GM04504 (cell line): ENCODE results near the gene SNED1.

ENCODE experiments used
- DNase-seq: peaks from one replicate; pipeline ENCODE4 v3.0.0-alpha.2; 2012; ENCODE audit warnings: low read depth

SNED1 gene

DNA sequence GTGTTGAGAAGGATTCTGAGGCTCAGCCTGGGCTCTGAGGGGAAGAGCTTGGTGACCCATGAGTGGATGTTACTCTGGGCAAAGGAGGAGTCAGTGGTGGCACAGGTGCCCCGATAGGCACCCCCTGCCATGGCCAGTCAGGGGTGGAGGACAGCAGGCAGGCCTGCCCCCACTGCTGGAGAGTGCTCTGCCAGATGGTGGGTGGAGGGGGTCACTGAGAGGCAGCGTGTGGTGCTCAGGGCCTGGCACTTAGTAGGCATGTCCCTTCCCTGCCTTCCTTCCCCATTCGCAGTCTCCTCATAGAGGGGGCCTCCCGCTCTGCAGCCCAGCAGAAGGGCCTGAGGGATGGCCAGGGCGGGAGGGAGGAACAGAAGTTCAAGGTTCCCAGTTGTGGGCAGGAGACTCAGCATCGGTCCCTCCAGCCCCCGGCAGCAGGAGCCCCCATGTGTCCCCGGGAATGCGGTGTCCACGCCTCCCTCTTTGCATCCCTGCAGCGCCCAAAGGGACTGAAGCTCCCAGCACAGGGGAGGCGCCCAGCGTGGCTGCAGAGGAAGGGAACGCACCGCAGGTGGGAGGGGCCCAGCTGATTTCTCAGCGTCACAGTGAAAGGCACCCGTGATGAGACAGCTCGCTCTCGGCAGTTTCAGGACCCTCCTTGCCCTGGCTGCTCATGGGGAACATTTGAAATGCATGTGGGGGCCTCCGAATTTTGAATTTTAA, 5.7 kb upstream of the SNED1 start:
- no peak for DNase-seq

DNA sequence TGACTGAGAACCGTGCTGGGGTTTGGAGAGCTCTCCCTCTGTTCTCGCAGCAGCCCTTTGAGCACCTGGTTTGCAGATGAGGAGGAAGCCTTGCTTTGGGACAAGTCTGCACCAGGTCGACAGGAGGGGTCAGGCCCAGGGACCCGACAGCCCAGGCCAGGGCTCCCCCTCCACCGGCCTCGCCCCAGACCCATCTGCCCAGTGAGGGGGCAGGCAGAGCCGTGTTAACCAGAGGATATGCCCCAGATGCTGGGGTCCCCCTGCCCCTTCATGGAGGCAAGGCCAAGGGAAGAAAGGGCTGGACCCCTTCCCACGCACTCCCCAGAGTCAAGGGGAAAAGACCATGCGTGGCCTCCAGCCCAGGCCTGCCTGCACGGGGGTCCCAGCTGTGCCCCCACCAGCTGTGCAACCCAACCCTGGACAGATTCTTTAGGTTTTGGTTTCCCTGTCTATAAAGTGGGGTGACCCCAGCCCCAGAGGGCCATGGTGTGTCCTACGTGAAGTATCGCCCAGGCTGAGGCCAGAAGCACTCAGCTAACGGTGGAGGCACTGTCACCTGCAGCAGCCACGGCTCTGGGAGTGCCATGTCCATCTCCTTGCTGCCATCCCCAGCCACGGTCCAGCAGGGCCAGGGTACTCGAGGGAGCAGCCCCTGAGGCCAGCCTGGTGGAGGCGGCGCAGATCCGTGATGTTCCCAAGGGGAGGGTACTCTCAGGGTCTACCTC, 4.8 kb upstream of the SNED1 start:
- DNase-seq = no peak

DNA sequence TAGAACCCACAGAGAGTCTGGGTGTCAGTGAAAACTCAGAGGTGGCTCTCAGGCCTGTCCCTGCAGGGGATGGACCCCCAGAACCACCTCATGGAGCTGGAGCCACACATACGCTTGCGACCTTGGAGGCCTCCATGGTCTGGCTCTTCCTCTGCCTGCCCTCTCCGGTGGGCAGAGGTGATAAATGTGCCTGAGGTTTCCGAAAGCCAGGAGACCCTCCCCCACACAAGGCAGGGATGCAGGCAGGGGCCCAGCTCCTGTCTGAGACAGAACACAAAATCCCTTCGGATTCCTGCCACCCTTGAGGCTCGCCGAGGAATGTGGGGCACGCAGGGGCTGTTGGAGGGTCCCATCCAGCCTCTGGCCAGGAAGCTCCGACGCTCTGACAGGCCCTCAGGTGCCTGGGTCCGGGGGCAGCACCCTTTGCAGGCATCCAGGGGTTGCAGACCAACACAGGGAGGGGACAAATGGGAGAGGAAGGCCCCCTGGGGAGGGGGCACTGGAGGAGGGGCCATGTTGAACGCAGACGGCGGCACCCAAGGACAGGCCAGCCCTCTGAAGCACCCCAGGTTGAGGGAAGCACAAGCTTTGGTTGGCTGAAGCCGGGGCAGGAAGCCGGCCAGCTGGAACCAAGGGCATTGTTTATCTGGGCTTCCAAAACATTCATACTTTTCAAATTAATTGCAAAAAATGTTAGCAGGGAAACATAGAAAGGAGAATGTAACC, 4.1 kb upstream of the SNED1 start:
- DNase-seq = no peak

GRCh38 chr2:240995041-240996021, 3.1 kb upstream of the SNED1 start:
- no peak for DNase-seq

DNA sequence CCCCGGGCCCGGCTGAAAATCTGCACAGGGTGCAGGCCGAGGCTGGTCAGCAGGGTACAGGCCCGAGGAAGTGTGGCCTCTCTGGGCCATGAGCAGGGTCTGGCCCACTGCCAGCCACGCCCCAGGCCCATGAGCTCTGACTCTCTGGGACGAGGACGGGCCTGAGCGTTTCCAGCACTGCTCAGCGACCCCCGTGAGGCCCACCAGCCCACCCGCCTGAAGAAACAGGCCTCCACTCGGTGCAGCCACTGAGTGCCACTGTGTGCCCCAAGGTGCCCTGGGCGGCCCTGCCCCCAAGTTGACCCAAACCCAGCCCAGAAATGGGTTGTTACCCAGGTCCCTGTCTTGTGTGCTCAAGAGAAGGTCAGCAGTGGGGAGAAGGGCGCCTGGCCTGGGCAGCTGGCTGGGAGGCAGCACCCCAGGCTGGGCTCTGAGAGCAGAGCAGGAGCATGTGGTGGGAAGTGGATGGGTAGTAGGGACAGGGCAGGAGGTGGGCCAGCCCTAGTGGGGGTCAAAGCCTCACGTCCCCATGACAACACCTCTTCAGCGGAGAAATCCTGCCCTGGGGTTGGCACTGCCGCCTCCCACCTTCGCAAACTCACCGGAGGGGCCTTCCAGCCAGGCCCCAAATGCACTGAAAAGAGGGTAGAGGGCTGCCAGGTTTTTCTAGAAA, 2.1 kb upstream of the SNED1 start:
- DNase-seq = no peak

DNA sequence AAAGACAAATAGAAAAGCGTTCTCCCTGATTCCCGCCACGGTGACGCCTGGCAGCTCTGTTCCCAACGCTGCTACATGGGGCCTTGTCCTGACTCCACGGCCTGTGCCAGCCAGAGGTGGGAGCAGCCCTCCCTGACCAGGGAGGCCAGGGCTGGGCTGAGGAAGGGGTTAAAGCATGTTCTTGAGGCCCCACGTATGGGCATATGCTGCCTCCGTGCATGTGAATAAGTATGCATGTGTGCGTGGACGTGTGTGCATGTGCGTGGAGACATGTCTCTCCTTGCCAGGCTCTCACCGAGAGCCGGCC, 1.6 kb upstream of the SNED1 start:
- DNase-seq = no peak

DNA sequence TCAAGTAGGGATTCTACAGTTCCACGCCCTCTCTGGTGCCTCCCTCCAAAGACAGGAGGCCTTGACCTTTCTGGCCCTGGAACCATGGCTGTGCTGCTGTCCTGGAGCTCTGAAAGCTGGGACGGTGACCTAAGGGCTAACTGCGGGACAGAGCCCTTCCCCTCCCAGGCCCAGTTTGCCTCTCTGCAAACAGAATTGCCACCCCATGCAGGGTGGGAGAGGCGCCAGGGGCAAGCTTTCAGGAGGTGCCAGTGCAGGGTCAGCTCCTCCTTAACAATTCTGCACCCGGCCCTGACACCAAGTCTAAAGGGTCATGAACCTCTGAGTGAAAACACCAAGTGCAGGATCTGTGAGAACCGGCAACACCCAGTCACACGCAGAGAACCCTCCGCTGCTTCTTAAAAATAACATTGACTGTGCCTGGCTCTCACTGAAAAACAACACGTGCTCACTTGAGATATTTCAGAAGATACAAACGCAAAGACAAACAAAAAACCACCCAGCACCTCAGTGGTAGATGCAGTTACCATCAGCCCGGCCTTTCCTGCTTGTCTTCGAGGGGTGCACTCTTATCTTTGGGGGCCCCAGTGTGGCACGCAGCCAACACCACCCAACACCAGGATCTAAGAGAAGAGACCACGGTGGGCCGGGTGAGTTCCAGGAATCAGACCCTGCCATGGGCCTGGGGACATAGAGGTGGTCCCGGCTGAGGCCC, 1.1 kb upstream of the SNED1 start:
- DNase-seq = no peak

DNA sequence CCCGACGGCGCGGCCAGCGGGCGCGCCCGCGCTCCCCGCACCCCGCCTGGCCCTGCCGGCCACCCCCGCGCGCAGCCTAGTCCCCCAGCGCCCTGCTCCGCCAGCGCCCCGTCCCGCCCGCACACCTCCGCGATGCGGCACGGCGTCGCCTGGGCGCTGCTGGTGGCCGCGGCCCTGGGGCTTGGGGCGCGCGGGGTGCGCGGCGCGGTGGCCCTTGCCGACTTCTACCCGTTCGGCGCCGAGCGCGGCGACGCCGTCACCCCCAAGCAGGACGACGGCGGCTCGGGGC, 232 bp downstream of the SNED1 start:
- no peak for DNase-seq

DNA sequence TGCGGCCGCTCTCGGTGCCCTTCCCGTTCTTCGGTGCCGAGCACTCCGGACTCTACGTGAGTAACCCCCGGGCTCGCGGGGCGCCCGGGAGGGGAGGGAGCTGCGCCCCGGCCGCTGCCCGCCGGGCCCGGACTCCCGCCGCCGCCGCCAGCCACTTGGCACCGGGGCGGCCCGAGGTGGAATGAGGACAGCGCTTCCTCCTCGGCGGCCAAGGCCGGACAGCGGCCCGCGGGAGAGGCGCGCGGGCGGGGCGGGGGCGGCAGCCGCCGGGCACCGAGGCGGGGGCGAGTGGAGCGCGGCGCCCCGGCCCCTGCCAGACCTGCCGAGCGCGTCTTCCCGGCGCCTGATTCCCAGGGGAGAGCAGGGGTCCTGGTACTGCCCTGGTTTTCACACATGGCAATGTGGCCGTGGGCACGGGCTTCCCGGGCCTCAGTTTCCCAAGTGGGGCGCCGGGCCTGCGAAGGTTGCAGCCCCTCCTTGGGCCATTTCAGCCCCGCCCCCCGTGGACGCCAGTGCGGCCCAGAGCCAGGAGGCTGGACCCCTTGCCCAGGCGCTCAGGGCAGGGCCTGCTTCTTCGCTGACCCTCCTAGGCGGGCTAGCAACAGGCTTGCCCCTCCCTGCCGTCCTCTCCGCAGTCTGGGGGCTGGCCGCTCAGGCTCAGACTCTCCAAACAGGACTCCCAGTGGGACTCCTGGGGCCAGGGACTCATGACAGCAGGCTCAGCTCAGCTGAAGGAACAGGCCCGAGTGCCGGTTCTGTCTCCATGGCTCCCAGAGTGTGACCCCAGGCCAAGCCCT, 775 bp downstream of the SNED1 start:
- DNase-seq = no peak

GRCh38 chr2:240999873-241000541, 1.6 kb downstream of the SNED1 start:
- no peak for DNase-seq

DNA sequence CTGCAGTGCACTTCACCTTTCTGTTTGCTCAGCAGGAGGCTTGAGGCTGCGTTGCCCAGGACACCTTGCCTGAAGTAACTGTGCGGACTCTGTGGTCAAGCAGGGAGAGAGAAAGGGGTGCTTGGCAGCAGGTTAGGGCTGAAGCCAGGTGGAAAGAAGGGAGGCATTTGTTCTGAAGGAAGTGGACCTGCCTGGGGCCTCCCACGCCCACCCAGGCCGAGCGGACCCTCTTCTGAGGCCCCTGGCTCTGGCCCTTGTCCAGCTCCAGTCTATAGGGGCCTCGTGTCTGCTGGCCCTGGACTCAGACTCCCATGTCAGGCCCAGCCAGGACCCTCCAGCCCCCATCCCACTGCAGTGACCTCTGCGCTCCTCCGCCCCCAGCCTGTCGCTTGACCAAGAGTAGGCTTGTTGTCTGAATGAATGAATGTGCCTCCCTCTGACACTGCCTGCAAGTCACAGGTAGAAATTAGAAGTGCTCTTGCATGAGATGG, 2.5 kb downstream of the SNED1 start:
- no peak for DNase-seq

GRCh38 chr2:241001413-241002274, 3.2 kb downstream of the SNED1 start:
- DNase-seq = no peak

DNA sequence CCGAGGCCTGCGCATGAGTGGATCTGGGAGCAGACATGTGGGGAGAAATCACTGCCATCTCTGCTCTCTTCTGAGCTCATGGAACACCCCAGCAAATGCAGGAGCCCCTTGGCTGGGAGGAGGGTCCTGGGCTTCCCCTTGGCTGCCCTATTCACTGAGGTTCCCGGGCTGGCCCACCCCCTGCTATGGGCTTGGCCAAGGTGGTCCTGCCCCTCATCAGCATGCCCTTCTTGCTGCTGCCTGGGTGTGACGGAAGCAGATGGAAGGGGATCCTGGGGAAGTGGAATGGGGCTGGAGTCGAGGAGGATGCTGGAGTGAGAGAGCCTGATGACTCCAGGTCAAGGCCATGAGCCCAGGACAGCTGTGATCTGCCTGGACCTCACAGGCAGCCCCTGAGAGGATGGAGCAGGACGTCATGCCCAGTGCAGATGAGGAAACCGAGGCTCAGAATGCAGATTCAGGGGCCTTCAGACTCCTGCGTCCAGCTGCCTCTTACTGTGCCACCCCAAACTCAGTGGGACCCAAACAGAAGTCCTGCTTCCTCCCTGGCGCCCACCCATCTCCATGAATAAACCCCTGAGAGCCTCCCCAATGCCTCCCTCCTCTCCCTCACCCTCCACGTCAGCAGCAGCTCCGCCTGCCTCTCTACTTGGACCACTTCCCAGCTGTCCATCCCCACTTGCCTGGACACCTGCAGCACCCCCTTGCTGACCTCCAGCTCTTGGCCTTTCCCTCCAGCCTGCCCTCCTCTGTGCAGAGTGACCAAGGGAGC, 4.0 kb downstream of the SNED1 start:
- DNase-seq = no peak

DNA sequence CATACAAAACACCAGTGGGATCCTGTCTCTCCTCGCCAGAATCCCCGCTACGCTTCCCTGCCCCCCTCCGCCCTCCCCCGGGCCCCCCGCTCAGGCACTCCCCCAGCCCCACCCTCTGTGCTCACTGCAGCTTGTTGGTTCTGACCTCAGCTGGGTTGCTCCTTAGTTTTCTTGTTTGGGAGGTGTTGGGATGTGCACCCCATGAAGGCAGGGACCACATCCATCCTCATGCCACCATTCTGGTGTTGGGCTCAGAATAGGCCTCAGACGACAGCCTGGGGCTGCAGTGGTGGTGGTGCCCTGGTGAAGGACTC, 4.6 kb downstream of the SNED1 start:
- DNase-seq = no peak

DNA sequence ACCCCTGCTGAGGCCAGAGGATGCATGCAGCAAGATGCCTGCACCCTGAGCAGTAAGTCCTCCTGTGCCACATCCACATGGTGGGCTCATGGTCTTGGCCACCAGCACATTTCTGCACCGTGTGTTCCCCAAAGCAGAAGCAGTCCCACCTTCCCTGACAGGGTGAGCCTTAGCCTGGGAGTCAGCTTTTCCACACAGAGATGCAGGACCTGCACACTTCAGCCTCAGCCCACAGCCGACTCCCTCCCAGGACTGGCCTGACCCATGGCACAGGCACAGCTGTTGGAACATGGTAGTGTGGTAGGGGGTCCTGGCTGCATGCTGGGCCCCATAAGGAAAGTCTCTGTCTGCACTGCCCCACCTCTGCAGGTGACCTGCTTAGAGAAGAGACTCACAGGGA, 5.0 kb downstream of the SNED1 start:
- no peak for DNase-seq

- DNase-seq = no peak
Observed at GRCh38 chr2:241003830-241004564, 5.6 kb downstream of the SNED1 start.

GRCh38 chr2:241005569-241005968, 7.2 kb downstream of the SNED1 start:
- no peak for DNase-seq
